Spleen (tissue), 11 donors: Measurements from ENCODE around the gene EPHB1. TPM values are rescaled to one million over a fixed set of nuclear protein-coding genes. Genes with fewer than 3 reads are reported as not detected.

ENCODE experiments used
- DNase-seq: peaks from one replicate; pipeline ENCODE4 v3.0.0-alpha.2; 2020
- H3K27ac ChIP-seq, 8 donors: fragments of 200-600 bp; sonication (generic) in 7 of 8; 1 replicate in 4 of 8; 2 replicates in 4 of 8; pipeline versions ENCODE4 v1.5.0 to v1.8.0; 2016 to 2021; ENCODE audit warnings: inconsistent platforms in 4 of 8, mild to moderate bottlenecking in 4 of 8, moderate library complexity in 1 of 8
- H3K27me3 ChIP-seq, 7 donors: fragments of 200-600 bp; sonication (generic) in 6 of 7; replicated peaks in 1 of 7; 1 replicate in 4 of 7; 2 replicates in 3 of 7; pipeline versions ENCODE4 v1.5.0 to v1.8.0; 2016 to 2021; ENCODE audit warnings: inconsistent platforms in 3 of 7, mild to moderate bottlenecking in 1 of 7
- H3K36me3 ChIP-seq, 6 donors: fragments of 200-600 bp; sonication (generic) in 5 of 6; 1 replicate in 4 of 6; 2 replicates in 2 of 6; pipeline versions ENCODE4 v1.5.0 to v1.8.0; 2016 to 2021; ENCODE audit warnings: inconsistent platforms in 2 of 6
- H3K4me1 ChIP-seq, 6 donors: fragments of 200-600 bp; sonication (generic) in 5 of 6; 1 replicate in 3 of 6; 2 replicates in 3 of 6; pipeline versions ENCODE4 v1.5.0 to v1.8.0; 2016 to 2021; ENCODE audit warnings: inconsistent platforms in 3 of 6
- H3K4me3 ChIP-seq, 8 donors: fragments of 200-600 bp; sonication (generic) in 7 of 8; 1 replicate in 4 of 8; 2 replicates in 4 of 8; pipeline versions ENCODE4 v1.5.0 to v1.8.0; 2016 to 2021; ENCODE audit warnings: inconsistent platforms in 4 of 8, mild to moderate bottlenecking in 4 of 8, moderate library complexity in 2 of 8
- H3K9me3 ChIP-seq, 8 donors: fragments of 200-600 bp; sonication (generic) in 7 of 8; 1 replicate in 4 of 8; 2 replicates in 4 of 8; pipeline versions ENCODE4 v1.5.0 to v1.8.0; 2016 to 2021; ENCODE audit warnings: inconsistent platforms in 4 of 8
- CTCF ChIP-seq, 11 experiments: fragments of 200-600 bp in 7 of 11; fragments of 450-650 bp in 4 of 11; sonication (generic) in 4 of 11; IDR thresholded peaks in 8 of 11; conservative IDR thresholded peaks in 3 of 11; 1 replicate in 7 of 11; 2 replicates in 4 of 11; pipeline versions ENCODE4 v1.4.0 to v1.8.0; 2016 to 2021; ENCODE audit warnings: antibody characterized with exemption in 11 of 11, inconsistent platforms in 4 of 11, mild to moderate bottlenecking in 1 of 11
- POLR2A ChIP-seq, 3 donors: fragments of 450-650 bp; IDR thresholded peaks; one replicate each; pipeline ENCODE4 v1.5.1; 2017; ENCODE audit warnings: antibody characterized with exemption in 3 of 3, mild to moderate bottlenecking in 1 of 3
- POLR2AphosphoS5 ChIP-seq, 3 donors: sonication (generic); formaldehyde crosslinking; IDR thresholded peaks; one replicate each; pipeline ENCODE4 v1.5.1; 2017; ENCODE audit warnings: antibody characterized with exemption in 3 of 3
- WGBS, 5 donors: extraction: QIAGEN DNeasy Blood & Tissue Kit in 3 of 5; methylation state at CpG; one replicate each; pipeline versions ENCODE4 v1.1.5 to v1.1.7; 2013 to 2018; 5-methylcytosine and 5-hydroxymethylcytosine counted together
- intact Hi-C: fragments of 100-400 bp; cut with DNase I; formaldehyde crosslinking; loops from one replicate; pipeline ENCODE4 v1.15.0; 2023; ENCODE audit warnings: low total_unique reads
- polyA plus RNA-seq, 3 donors: library from polyadenylated mRNA; stranded (reverse); fragments of 200-250 nt; gene quantifications; one replicate each; pipeline ENCODE4 v1.2.1, GENCODE V29; 2013
- total RNA-seq, 7 donors: library from RNA; depleted of rRNA in 3 of 7; stranded (reverse); fragments of >200 nt in 3 of 7; fragmentation: NEBNext Ultra II Directional in 4 of 7; extraction: Animal tissue kit (Norgen Biotek cat#: 25700) in 4 of 7; gene quantifications; one replicate each; pipeline versions ENCODE4 v1.1.0 to v1.2.1, GENCODE V29; 2016 to 2021
- donor health status: healthy with polysubstance abuse.
- donor health status: DM: no; HTN: no; CAD: no; lungs with moderate emphysema.
- donor health status: DM: no; HTN: no; CAD: no.
- donor health status: Bipolar disorder and iron deficiency.
- donor health status: healthy.
- donor health status: DM: no; HTN: no; CAD: no.
- donor health status: DM: yes; HTN: yes; CAD: no.

EPHB1 gene
- total and polyA plus RNA-seq, 10 donors = 0.20 to 14.0 (median 3.0) TPM

- Histone ChIP-seq H3K4me3 (no peak overlapping the region), H3K9me3 (no peaks in the 10 kb centered on the region), H3K27ac (no peak overlapping the region), H3K4me1 (peaks cover 0 to 20% (median 0%) of the 10 kb centered on the region in 6 donors), H3K27me3 (no peaks in the 10 kb centered on the region), H3K36me3 (no peaks in the 10 kb centered on the region)
- intact Hi-C loops = no loop called here
- peak; percentile 30 for DNase-seq
- WGBS, 5 donors = 87 to 93% (median 91%) methylated on average over 7 of the region's 7 CpGs
- TF ChIP-seq CTCF (IDR thresholded peaks at IDR 0.05 in 8 of 11, conservative IDR thresholded peaks at IDR 0.05 in 3 of 11) (no peak), POLR2A (IDR thresholded peaks at IDR 0.05) (no peak), POLR2AphosphoS5 (IDR thresholded peaks at IDR 0.05) (no peak)
Measured at GRCh38 chr3:134904776-134905646, 110.0 kb downstream of the EPHB1 start.

DNA sequence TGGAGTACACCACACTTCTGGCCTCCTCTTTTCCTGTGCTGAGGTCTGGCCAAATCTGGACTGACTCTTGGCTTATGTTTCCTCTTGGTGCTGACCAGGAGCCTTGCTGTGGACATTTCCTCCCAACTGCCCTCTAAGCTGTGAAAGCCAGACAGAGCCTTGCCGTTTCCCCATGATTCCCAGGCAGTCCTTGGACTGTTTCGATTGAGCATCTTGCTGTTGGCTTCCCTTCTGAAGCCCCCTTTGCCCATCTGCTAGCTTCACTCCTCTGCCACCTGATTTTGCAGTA lies 110.5 kb downstream of the EPHB1 start:
- intact Hi-C loops = no loop called here
- no peak for TF ChIP-seq POLR2AphosphoS5 (IDR thresholded peaks at IDR 0.05)
- no peak for TF ChIP-seq CTCF (IDR thresholded peaks at IDR 0.05 in 8 of 11, conservative IDR thresholded peaks at IDR 0.05 in 3 of 11)
- no peak for TF ChIP-seq POLR2A (IDR thresholded peaks at IDR 0.05)
- Histone ChIP-seq H3K4me3 (no peak overlapping the region), H3K36me3 (no peaks in the 10 kb centered on the region), H3K27ac (no peak overlapping the region), H3K4me1 (peaks cover 0 to 20% (median 0%) of the 10 kb centered on the region in 6 donors), H3K9me3 (no peaks in the 10 kb centered on the region), H3K27me3 (no peaks in the 10 kb centered on the region)
- 75 to 100% (median 86%) methylated on average over 2 of the region's 2 CpGs for WGBS, 5 donors
- DNase-seq = no peak

DNA sequence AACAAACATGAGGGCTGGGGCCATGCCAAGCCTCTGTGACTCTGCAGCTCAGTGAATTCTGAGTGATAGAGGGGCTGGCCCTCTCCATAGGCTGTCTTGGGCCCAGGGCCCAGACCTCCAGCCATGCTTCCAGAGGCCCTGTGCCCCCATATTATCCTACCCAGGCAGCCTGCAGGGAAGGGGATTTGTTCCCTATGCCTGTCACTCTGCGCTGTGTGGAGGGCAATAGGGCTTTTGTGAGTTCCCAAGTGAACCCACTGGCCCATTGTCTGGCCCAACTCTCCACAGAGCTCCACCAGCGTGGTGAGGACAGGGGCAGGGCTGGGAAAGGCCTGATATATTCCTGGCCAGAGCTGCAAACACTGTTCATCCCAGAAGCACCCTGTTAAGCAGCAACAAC lies 113.2 kb downstream of the EPHB1 start:
- WGBS, 5 donors = 60 to 75% (median 66%) methylated on average over 2 of the region's 2 CpGs
- intact Hi-C loops = no loop called here
- Histone ChIP-seq H3K27me3 (no peaks in the 10 kb centered on the region), H3K9me3 (no peaks in the 10 kb centered on the region), H3K36me3 (no peaks in the 10 kb centered on the region), H3K27ac (no peak overlapping the region), H3K4me3 (no peak overlapping the region), H3K4me1 (peaks cover 0 to 19% (median 0%) of the 10 kb centered on the region in 6 donors)
- peak; percentile 14 for DNase-seq
- no peak for TF ChIP-seq CTCF (IDR thresholded peaks at IDR 0.05 in 8 of 11, conservative IDR thresholded peaks at IDR 0.05 in 3 of 11)
- no peak for TF ChIP-seq POLR2AphosphoS5 (IDR thresholded peaks at IDR 0.05)
- no peak for TF ChIP-seq POLR2A (IDR thresholded peaks at IDR 0.05)

GRCh38 chr3:134910026-134910425 lies 115.0 kb downstream of the EPHB1 start:
- TF ChIP-seq CTCF (IDR thresholded peaks at IDR 0.05 in 8 of 11, conservative IDR thresholded peaks at IDR 0.05 in 3 of 11) (no peak), POLR2AphosphoS5 (IDR thresholded peaks at IDR 0.05) (no peak), POLR2A (IDR thresholded peaks at IDR 0.05) (no peak)
- Histone ChIP-seq H3K4me1 (peaks cover 0 to 1% (median 0%) of the 10 kb centered on the region in 6 donors), H3K9me3 (no peaks in the 10 kb centered on the region), H3K4me3 (no peak overlapping the region), H3K36me3 (no peaks in the 10 kb centered on the region), H3K27me3 (no peaks in the 10 kb centered on the region), H3K27ac (no peak overlapping the region)
- intact Hi-C loops = no loop called here
- 82 to 94% (median 92%) methylated on average over 2 of the region's 2 CpGs for WGBS, 5 donors
- DNase-seq = peak; percentile 13
